ENCODE measurements around the gene SEMA3C.

SEMA3C gene

DNA sequence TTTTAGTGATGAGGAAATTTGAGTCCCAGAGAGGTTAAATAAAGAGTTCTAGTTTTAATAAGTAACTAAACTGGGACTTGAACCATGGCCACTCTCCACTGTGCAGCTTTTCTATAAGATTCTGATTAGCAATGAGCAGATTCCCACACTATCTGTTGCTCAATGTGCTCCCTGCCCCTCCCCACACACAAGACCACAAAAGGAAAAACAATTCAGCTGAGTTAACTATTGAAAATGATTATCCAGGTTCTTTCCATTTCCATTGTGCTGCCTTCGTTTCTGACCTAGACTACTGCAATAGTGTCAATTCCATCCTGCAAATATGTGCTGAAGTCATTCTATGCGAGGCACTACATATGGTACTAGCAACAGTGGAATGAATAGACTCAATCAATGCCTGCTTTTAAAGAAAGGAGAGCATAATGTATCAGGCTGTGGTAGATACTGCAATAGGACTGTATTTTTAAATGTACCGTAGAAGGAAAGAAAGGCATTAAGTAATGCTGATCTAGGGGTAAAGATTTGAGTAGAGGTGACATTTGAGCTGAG, 97.0 kb downstream of the SEMA3C start:
- no peak for DNase-seq

GRCh38 chr7:80819503-80819902, 99.3 kb downstream of the SEMA3C start:
- no peak for DNase-seq

- no peak for DNase-seq
These were observed 100.7 kb downstream of the SEMA3C start for GRCh38 chr7:80818181-80818580.

GRCh38 chr7:80816806-80817205, 102.0 kb downstream of the SEMA3C start:
- DNase-seq, result peak; percentile 11

DNA sequence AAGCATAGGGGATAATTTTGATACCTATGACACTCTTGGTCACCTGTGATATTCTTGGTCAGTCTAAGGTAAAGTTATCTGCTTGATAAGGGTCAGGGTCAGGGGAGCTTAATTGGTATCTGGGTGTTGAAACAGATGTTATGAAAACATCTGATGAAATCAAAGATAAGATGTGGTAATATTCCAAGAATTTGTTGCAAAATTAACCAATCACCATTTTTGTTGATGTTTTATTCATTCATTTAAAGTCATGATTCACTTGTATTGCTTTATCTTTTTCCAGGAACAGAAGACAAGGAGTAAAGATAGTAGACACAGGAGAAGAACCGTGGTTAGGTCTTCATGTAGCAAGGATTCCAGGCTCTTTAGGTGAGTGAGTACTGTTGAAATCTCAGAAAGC, 103.1 kb downstream of the SEMA3C start:
- DNase-seq, result no peak

DNA sequence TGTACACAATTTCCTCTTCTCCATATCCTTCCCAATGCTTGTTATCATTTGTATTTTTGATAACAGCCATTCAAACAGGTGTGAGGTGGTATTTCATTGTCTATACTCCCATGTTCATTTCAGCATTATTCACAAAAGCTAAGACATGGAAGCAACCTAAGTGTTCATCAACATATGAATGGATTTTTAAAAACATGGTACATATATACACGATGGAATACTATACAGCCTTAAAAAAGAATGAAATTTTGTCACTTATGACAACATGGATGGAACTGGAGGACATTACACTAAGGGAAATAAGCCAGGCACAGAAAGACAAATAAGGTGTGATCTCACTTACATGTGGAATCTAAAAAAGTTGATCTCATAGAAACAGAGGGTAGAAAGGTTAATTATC, 109.3 kb downstream of the SEMA3C start:
- no peak for DNase-seq

- no peak for DNase-seq
These were observed 111.5 kb downstream of the SEMA3C start for GRCh38 chr7:80807166-80807900.

- DNase-seq, result no peak
These were observed 112.2 kb downstream of the SEMA3C start for GRCh38 chr7:80806663-80807062.

- DNase-seq, result no peak
These were observed 114.3 kb downstream of the SEMA3C start for GRCh38 chr7:80804589-80804988.

DNA sequence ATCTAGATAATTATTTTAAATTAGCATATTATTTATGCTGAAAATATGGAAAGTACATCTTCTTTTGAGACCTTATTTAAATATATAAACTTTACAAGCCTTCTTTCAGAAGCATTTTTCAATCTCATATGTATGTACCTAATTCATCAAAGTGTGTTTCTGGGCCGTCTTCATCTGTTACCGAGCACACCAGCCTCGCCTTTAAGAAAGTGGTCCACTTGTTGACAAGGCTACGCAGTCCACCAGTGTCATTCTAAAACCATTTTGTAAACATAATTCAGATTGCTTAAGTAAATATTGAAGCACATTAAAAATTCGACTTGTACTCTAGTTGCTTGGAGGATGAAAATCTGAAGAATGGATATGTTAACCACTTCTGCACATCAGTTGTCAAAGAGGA, 116.3 kb downstream of the SEMA3C start:
- DNase-seq, result no peak

GRCh38 chr7:80794631-80795573, 123.9 kb downstream of the SEMA3C start:
- no peak for DNase-seq

GRCh38 chr7:80791509-80791929, 127.3 kb downstream of the SEMA3C start:
- DNase-seq, result no peak

DNA sequence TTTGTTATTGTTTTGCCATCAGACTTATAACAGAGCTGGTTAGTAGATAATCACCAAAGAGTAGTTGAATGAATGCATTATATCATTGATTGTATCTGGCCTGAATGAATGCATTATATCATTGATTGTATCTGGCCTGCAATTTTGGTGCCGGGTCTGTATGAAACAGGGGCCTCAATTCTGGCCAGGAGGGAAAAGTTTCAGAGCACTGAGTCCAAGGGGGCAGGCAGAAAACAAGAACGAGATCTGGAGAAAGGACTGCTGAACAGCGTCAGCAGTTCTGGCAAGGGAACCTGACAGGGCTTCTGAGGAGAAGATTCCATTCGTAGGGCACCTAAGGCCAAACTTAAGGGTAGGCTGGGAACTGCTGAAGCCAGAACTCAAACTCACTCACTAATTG, 128.0 kb downstream of the SEMA3C start:
- DNase-seq, result no peak

- no peak for DNase-seq
These were observed 131.1 kb downstream of the SEMA3C start for GRCh38 chr7:80787721-80788120.

DNA sequence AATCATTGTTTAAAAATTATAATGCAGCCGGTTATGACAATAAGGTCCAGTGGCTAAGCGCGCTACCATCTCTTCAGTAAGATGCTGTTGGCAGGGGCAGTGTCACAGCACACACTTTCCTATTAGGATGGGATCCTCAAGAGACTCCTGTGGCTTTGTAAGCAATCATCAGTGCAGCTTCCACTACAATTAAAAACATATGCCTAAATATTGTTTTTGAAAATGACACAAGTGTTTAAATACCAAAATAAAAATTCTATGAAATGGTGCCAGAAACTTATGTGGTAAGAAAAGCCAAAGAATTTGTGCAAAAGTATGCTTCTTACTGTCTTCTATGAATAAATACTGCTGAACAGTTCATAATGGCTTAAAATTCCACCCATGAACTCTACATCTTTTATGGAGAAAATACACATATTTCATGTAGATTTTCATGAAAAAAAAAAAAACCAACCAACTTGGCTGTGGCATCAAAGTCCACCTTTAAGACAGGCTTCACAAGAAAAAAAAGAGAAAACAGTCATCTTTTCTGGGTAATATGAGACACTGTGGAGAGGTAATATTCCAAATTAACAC, 132.8 kb downstream of the SEMA3C start:
- no peak for DNase-seq

DNA sequence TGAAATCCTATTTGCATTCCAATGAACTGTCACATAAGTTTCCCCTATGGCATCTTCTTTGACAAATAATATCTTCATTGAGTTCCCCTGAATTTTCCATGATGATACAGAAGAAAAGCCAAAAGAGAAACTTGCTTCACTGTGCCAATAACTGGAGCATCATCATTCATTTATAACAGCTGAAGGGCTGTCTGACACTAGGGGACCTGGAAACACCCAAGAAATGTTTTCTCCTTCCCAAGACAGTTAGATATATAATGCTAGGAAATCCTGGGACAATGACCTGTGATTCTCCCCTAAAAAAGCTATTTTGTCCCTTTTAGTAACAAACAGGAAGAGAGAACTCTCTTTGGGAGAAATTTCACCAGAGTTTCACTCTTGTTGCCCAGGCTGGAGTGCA, 133.6 kb downstream of the SEMA3C start:
- DNase-seq, result no peak

DNA sequence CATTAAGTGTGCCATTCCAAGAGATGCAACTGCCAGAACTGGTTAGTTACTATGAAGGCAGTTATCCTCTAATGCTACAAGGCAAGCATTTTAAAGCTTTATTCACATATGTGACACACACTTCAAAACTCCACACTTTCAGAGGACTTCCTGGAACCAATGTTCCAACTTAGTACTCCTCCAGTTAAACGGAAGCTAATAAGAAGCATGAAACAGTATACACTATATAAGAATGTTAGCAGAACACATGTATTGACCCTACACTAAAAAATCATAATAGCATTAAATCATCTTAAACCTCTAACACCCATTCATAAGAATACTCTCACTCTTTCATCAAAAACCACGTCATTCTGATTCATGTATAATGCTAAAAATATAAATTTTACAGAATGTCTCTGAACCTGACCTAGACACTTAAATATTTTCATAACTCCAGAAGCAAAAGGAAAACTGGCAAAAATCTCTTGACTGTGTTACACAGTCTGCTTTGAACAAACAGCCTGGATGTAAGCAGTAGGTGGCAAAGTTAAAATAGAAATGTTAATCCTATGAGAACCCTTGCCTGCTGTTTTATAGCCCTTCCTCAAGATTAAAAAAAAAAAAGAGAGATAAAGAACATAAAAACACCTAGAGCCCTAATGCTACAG, 135.0 kb downstream of the SEMA3C start:
- no peak for DNase-seq

DNA sequence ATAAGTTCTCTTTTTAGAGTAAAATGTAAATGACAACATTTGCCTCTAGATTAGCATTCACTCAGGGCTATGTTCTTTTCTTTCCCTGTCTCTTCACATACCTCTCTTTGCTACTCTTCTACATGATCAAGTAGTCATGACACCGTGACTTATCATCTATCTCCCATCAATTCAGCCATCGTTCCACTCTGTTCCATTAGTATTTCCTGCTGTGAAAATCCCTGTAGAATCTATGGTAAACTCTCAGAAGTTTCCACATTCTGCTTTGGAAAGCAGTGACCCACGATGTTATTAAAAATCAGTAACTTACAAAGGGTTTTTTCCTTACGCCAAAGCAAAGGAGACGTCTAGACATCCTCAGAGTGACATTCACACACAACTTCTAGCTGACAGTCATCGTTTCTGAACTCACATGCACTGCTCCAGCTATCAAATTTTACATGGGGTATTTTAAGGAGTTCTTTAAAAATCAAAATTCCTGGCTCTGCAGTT, 135.6 kb downstream of the SEMA3C start:
- no peak for DNase-seq

DNA sequence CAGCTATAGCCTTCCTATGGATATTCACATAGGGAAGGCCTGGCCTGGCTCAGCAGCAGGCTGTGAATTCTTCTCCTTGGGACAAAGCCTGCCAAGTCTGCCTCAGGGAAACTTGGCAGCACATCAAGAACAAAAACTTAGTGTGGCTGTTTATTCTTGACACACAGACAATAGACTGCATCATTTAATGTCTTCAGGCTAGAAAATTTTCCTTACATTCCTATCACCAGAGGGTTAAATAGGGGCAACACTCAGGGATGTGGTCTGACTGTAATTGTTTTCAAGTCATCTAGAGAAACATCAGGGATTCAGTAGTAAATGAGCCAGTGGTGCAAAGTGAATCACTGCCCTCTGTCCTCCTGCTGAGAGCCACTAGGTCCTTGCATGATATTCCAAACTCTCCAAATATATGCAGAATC, 137.3 kb downstream of the SEMA3C start:
- DNase-seq, result no peak

DNA sequence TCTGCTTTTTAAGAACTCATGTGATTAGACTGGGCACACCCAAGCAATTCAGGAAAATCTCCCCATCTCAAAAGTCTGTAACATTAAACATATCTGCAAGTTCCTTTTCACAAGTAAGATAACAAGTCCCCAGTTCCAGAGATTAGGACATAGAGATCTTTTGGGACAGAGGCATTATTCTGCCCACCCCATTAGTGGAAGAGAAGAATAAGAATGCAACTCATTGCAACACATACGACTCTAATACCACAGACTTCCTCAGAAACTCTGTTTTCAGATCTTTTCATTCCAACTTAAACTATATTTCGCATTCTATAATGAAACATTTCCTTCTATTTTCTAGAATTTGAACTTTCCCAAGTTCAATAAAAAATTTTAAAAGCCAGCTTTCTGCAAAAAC, 137.7 kb downstream of the SEMA3C start:
- no peak for DNase-seq

DNA sequence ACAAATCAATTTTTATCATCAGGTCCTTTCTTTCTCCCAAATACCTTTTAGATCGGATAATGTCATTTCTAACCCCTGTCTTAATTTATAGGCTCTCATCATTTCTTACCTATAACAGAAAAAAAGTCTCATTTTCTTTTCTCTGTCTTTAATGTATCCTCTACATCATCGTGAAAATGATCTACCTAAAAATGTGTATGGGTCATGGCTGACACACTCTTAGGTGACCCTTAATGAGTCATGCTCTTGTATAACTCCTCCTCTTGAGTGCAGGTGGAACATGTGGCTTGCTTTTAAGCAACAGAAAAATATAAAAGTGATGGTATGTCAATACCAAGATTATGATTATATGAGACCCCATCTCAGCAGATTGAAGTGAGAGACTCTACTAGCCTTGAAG, 139.4 kb downstream of the SEMA3C start:
- DNase-seq, result peak; percentile 75

GRCh38 chr7:80775897-80776296, 143.0 kb downstream of the SEMA3C start:
- DNase-seq, result no peak

- DNase-seq, result no peak
These were observed 143.4 kb downstream of the SEMA3C start for GRCh38 chr7:80775482-80775881.
